Activated CD8-positive, alpha-beta memory T cell treated with anti-CD3 and anti-CD28 coated beads for 48 hours (primary cell): ENCODE measurements around the gene COL8A1.
"Not testable (repeated sequence)": the region's sequence is repeated elsewhere in the genome, so short reads cannot be mapped to it uniquely, and the experiment has no call there.

Source experiments
- DNase-seq, 3 experiments: peaks; one replicate each; pipeline ENCODE4 v3.0.0-alpha.2; 2020; ENCODE audit warnings: low read depth in 2 of 3, low spot score in 2 of 3

COL8A1 gene

DNA sequence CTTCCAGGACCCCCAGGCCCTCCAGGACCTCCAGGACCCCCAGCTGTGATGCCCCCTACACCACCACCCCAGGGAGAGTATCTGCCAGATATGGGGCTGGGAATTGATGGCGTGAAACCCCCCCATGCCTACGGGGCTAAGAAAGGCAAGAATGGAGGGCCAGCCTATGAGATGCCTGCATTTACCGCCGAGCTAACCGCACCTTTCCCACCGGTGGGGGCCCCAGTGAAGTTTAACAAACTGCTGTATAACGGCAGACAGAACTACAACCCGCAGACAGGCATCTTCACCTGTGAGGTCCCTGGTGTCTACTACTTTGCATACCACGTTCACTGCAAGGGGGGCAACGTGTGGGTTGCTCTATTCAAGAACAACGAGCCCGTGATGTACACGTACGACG is 157.2 kb downstream of the COL8A1 start:
- no peak for DNase-seq

DNA sequence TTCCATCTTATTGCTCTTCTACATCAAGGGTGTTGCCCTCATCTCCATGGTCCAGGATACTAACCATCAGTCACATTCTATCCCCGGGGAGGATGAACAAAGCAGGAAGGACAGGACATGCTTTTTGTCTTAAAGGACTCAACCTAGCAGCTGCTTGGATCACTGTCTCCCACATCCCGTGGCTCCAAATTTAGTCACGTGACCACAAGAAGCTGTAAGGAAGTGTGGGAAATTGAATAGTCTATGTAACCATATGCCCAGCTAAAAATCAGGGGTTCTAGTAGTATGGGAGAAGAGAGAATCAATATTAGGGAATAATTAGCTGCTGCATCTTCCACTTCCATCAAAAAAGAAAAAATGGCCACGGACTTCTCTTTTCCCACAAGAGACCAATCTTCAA is 161.0 kb downstream of the COL8A1 start:
- DNase-seq, result no peak

DNA sequence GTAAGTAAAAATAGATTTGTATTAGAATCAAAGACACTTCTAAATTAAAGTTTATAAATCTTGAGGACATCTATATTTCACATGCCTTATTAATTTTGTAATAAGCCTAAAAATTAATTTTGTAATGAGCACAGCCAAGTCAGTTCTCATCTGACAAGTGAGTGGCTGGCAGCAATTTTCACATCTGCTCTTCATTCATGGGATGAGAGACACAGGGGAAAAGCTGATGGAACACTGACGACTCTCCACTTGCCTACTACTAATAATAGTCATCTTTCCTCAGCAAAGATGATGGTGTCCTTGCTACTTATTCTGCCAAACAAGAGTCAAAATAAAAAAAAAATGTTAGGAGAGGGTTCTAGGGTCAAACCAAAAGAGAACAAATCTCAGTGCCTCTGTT is 164.9 kb downstream of the COL8A1 start:
- DNase-seq, result no peak

DNA sequence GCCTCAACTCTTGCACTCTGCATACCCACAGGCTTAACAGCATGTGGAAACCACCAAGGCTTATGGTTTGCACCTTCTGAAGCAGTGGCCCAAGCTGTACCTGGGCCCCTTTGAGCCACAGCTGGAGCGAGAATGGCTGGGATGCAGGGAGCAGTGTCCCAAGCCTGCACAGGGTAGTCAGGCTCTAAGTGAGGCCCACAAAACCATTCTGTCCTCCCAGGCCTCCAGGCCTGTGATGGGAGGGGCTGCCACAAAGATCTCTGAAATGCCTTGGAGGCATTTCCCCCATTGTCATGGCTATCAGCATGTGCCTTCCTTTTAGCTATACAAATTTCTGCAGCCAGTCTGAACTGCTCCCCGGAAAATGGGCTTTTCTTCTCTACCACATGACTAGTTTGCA is 166.8 kb downstream of the COL8A1 start:
- DNase-seq, result no peak

DNA sequence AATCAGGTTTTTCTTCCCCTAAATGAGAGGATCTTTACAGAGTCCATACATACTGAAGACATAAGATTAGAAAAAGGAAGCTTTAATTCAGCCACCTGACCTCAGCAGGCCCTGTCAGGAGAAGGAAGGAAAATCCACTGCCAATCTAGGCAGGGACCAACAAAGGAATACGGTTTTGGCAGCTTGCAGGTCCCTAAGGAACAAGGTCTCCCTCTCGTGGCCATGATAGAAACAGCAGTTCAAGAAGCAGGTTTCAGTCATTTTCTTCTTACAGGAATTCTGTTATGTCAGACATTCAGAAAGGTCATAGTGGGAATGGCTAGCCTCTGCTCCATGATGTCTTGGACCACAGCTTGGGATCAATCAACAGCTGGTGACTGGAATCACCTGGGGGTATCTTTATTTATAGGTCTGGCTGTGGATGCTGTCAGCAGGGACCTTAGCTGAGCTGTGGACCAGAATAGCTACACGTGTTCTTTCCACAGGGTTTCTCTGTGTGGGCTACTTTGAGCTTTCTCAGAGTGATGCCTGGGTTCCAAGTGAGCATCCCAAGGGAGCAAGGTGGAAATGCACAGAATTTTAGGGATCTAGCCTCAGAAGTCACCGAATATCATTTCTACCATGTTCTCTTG is 169.9 kb downstream of the COL8A1 start:
- DNase-seq, result no peak

DNA sequence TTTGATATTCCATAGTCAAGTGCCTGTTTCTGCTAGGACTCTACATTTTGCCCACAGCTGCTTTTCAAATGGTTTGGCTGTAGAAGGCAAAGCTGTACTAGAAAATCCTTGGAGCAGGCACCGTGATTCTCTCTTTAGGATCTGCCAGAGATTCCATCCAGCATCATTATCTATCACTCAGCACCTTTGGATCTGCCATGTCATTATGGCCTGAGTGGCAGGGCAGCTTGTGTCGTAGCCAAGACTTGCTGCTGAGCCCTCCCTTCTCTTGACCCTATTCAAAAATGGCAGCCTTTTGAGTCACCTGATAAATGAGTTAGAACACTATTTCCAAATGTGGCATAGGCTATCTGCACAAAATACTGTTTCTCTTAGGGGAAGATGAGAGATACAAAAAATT is 171.2 kb downstream of the COL8A1 start:
- DNase-seq, result no peak

GRCh38 chr3:99810403-99810802 is 172.0 kb downstream of the COL8A1 start:
- no peak for DNase-seq

DNA sequence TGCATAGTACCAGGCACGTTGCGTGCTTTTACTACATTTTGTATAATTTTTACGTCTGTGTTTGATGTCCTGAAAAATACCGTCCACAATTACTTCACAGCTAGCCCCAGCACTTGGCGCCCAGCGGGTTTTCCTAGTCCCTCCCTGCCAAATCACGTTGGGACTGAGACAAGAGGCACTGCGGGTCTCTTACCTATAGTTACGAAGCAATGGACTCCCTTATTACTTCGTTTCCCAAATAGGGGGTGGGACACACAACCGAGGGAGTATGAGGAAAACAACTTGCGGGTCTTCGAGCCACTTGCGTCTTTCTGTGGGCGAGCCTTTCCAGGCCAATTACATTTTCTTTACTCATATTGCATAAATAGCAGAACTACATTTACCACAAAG is 178.6 kb downstream of the COL8A1 start:
- DNase-seq, result peak in 1 of 3 experiments; percentile 4

- DNase-seq, result peak; percentile 82 to 97 (median 95)
Observed at GRCh38 chr3:99817437-99818240, 179.2 kb downstream of the COL8A1 start, which contains the start of gene CMSS1. Gene CMSS1 (plus strand): TSS chr3:99817862.

GRCh38 chr3:99818818-99819217 is 180.4 kb downstream of the COL8A1 start:
- no peak for DNase-seq

DNA sequence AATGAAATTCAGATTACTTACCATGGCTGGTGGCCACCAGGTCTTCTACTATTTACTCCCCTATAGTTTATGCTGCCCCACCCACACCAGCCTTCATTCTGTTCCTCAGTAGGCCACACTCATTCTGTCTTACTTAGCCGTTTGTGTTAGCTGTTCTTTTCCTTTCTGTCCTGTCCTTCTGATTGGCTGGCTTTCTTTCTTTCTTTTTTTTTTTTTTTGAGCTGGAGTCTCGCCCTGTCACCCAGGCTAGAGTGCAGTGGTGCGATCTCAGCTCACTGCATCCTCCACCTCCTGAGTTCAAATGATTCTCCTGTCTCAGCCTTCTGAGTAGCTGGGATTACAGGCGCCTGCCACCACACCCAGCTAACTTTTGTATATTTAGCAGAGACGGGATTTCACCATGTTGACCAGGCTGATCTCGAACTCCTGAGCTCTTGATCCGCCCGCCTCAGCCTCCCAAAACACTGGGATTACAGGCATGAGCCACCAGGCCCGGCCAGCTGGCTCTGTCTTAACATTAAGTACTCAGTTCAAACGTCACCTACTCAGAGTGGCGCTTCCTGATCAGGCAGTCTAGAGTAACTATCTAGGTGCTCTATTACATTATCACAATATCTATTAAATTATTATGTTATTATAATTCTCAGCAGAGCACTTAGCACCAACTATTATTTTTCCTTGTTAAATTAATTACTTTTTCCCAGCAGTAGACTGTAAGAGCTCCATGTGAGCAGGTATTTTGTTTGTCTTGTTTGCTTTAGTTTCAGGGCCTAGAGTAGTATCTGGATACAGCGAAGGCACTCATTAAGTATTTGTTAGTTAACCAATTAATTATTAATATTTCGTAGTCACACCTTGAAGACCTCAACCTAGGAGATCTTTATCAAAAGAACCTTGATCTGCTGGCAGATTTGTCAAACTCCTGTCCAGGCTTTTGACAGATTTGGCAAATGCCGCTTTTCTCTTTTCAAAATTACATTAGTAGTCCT is 185.6 kb downstream of the COL8A1 start:
- DNase-seq, result no peak

- DNase-seq, result no peak
Observed at GRCh38 chr3:99825004-99825640, 186.7 kb downstream of the COL8A1 start.

GRCh38 chr3:99829844-99830243 is 191.4 kb downstream of the COL8A1 start:
- DNase-seq, result no peak

GRCh38 chr3:99833617-99834205 is 195.3 kb downstream of the COL8A1 start:
- DNase-seq, result no peak

DNA sequence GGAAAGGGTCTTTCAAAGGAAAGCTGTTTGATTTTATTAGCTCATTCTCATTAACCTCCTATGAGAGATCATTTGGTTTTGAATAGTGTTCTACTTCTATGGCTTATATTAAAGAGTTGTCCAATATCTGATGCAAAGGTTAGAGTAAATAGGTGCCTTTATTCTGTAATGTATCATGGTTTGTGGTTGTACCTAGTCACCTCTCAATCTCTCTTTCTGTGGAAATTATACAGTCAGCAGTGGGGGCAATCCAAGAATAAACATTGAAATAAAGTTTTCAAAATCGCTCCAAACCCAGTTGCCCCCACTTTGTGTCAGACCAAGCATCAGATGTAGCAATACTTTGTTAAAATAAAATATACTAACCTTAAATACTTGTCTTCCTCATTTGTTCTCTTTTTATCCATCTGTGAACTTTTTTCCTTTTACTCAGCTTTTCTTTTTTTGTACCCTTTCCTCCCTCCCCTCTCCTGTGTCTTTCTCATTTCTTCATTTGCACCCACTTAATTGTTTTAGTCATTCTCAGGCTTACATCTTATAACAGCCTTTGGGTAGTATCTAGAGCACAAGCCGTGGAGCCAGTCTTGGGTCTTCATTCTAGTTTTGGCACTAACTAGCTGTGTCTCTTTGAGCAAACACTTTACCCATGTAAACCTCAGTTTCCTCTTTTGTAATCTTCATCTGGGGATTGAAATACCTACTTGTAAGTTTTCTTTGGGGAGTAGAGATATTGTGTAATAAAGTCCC is 196.0 kb downstream of the COL8A1 start:
- DNase-seq, result no peak

- no peak for DNase-seq
Observed at GRCh38 chr3:99836681-99837080, 198.3 kb downstream of the COL8A1 start.

DNA sequence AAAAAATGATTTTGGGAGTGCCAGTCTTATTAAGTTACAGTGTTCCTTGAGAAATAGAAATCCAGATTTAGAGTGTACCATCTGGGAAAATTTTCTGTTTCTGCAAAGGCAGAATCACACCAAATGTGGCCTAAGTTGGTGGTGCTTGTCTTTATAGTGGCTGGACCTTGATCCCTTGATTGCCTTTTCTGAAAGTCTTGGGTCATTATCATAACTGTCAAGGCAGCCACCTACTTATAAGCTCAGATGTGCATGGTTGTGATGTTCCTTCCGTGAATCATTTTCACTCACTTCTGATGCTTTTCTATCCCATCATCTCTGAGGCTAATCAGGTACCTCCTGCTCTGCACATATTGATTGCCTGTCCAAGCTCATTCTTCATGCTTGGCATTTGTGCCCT is 199.3 kb downstream of the COL8A1 start:
- no peak for DNase-seq

- no peak for DNase-seq
Observed at GRCh38 chr3:99838755-99839154, 200.4 kb downstream of the COL8A1 start.

DNA sequence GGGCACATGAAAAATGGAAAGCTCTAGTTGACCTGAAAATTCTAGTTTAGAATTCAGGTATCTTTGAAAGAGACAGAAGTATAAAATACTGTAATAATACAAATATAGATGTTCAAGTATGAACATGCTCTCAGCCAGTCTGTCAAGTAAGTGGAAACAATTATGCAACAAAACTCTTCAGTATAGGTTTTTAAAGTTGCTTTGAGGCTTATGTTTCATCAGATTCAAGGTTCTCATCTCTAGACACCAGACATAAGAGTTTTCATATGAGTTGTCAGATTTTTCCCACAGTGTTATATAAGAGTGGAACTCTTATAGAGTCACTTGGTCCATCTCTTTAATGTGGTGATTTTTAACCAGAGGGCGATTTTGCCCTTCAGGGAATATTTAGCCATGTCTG is 201.2 kb downstream of the COL8A1 start:
- DNase-seq, result no peak

GRCh38 chr3:99841949-99842348 is 203.6 kb downstream of the COL8A1 start:
- not testable (repeated sequence) for DNase-seq
